Measurements from ENCODE around the gene SUN3. TPM values are rescaled to one million over a fixed set of nuclear protein-coding genes. Genes with fewer than 3 reads are reported as not detected.

SUN3 gene
- total and polyA plus RNA-seq, 11 donors: not detected

GRCh38 chr7:47948141-47948790, 80.6 kb downstream of the SUN3 start, which contains the start of gene PKD1L1:
TSS of gene PKD1L1 (minus strand) at chr7:47948466. CDS start at chr7:47948440, 26 bp downstream.
- TF ChIP-seq POLR2A (IDR thresholded peaks at IDR 0.05) (no peak), CTCF (IDR thresholded peaks at IDR 0.05) (no peak)
- Histone ChIP-seq H3K27ac (peak within 1 kb of the TSS; percentile 5 to 93 (median 80)), H3K4me3 (peak within 1 kb of the TSS in 8 of 12 donors; percentile 16 to 47 (median 30)), H3K9me3 (no peaks in the 10 kb centered on the region), H3K4me1 (peaks cover 0 to 73% (median 21%) of the 10 kb centered on the region in 12 donors), H3K27me3 (no peaks in the 10 kb centered on the region), H3K36me3 (no peaks in the 10 kb centered on the region)
- DNase-seq (no peak), ATAC-seq (peak in 3 of 4 donors; percentile 19 to 51 (median 35))
- intact Hi-C loops (cut with DNase I): loop anchor here in 3 of 10 donors (5.0 kb wide), 2 partner anchors 159 to 164 kb away; no protein-coding TSS in a partner anchor
- 66 to 80% (median 69%) methylated on average over 7 of the region's 7 CpGs for WGBS, 4 donors

- intact Hi-C loops (cut with DNase I): loop anchor here in 3 of 10 donors (5.0 kb wide), 2 partner anchors 160 to 165 kb away; no protein-coding TSS in a partner anchor
- Histone ChIP-seq H3K4me3 (peak overlapping the region in 8 of 12 donors; percentile 16 to 47 (median 30)), H3K27me3 (no peaks in the 10 kb centered on the region), H3K9me3 (no peaks in the 10 kb centered on the region), H3K36me3 (no peaks in the 10 kb centered on the region), H3K4me1 (peaks cover 0 to 79% (median 23%) of the 10 kb centered on the region in 12 donors), H3K27ac (peak overlapping the region; percentile 2 to 93 (median 80))
- no peak for TF ChIP-seq CTCF (IDR thresholded peaks at IDR 0.05)
- no peak for TF ChIP-seq POLR2A (IDR thresholded peaks at IDR 0.05)
- ATAC-seq (no peak), DNase-seq (no peak)
- 81 to 92% (median 86%) methylated on average over 7 of the region's 7 CpGs for WGBS, 4 donors
Observed at GRCh38 chr7:47947355-47947749, 81.6 kb downstream of the SUN3 start.

GRCh38 chr7:47946581-47947354, 82.1 kb downstream of the SUN3 start:
- Histone ChIP-seq H3K27me3 (no peaks in the 10 kb centered on the region), H3K36me3 (no peaks in the 10 kb centered on the region), H3K4me3 (peak overlapping the region in 6 of 12 donors; percentile 22 to 47 (median 32)), H3K27ac (peak overlapping the region; percentile 19 to 93 (median 80)), H3K4me1 (peaks cover 0 to 83% (median 26%) of the 10 kb centered on the region in 12 donors), H3K9me3 (no peaks in the 10 kb centered on the region)
- DNase-seq (no peak), ATAC-seq (no peak)
- intact Hi-C loops (cut with DNase I): loop anchor here in 3 of 10 donors (5.0 kb wide), 2 partner anchors 161 to 166 kb away; no protein-coding TSS in a partner anchor
- 62 to 70% (median 68%) methylated on average over 7 of the region's 7 CpGs for WGBS, 4 donors
- no peak for TF ChIP-seq CTCF (IDR thresholded peaks at IDR 0.05)
- no peak for TF ChIP-seq POLR2A (IDR thresholded peaks at IDR 0.05)

Data from heart left ventricle (tissue), 16 donors.